GM12878 (cell line): ENCODE data around the gene PKHD1. TPM values are rescaled to one million over a fixed set of nuclear protein-coding genes. Genes with fewer than 3 reads are reported as not detected.

ENCODE experiments used
- ATAC-seq: fragments of 200-7000 bp; cut with Tn5 transposase; 3 replicates; pipeline ENCODE4 v1.9.1; 2020; ENCODE audit warnings: mild to moderate bottlenecking, moderate library complexity
- BruUV-seq: library from RNA; stranded (reverse); fragments of 400-500 nt; replicated peaks from 2 replicates; lab custom pipeline; 2021; lab: Mats Ljungman, UMichigan
- CTCF ChIA-PET: fragments of 300-600 bp; sonication (Branson Sonifier 250); formaldehyde crosslinking; extraction: SDS; loops from one replicate; lab custom pipeline; 2021; ENCODE audit warnings: inconsistent platforms; lab: Yijun Ruan, JAX
- POLR2A ChIA-PET: fragments of 350-600 bp; formaldehyde crosslinking; extraction: SDS; loops from one replicate; lab custom pipeline; 2021; ENCODE audit warnings: inconsistent platforms; lab: Charles Lee
- RAD21 ChIA-PET: fragments of 300-600 bp; sonication (Branson Sonifier 250); formaldehyde crosslinking; loops from one replicate; lab custom pipeline; 2023; ENCODE audit warnings: antibody characterized with exemption; ENCODE audit not compliant: unreplicated experiment; lab: Charles Lee
- SMC1A ChIA-PET: fragments of 300-600 bp; sonication (Branson Sonifier 250); formaldehyde crosslinking; loops from one replicate; lab custom pipeline; 2023; ENCODE audit not compliant: unreplicated experiment, uncharacterized antibody; lab: Charles Lee
- DNase-seq: peaks from one replicate; pipeline ENCODE4 v3.0.0-alpha.2; 2011; ENCODE audit warnings: low read depth, low spot score
- FAIRE-seq: peaks from 3 replicates; lab custom pipeline; 2011; peaks lifted over from hg19 to GRCh38; lab: Jason Lieb, UNC
- H2AFZ ChIP-seq: 2 replicates; pipeline ENCODE4 v1.6.0; 2011; ENCODE audit warnings: low read depth, low read length, control low read depth; ENCODE audit not compliant: control insufficient read depth
- H3K27ac ChIP-seq: 2 replicates; pipeline ENCODE4 v1.5.1; 2011; ENCODE audit warnings: control low read depth; ENCODE audit not compliant: control insufficient read depth, insufficient read depth
- H3K27me3 ChIP-seq, 2 experiments: replicated peaks in 1 of 2; 2 replicates each; pipeline versions ENCODE4 v1.6.0 to v1.6.1; 2011; ENCODE audit warnings: low read length in 1 of 2; ENCODE audit not compliant: control insufficient read depth in 2 of 2, insufficient read depth in 2 of 2
- H3K36me3 ChIP-seq, 2 experiments: 2 replicates each; pipeline ENCODE4 v1.5.1; 2011; ENCODE audit warnings: low read length in 1 of 2; ENCODE audit not compliant: control insufficient read depth in 2 of 2, insufficient read depth in 2 of 2
- H3K4me1 ChIP-seq: 2 replicates; pipeline ENCODE4 v1.6.1; 2011; ENCODE audit warnings: mild to moderate bottlenecking, low read length, moderate library complexity, mixed read lengths; ENCODE audit not compliant: control insufficient read depth, insufficient read depth
- H3K4me2 ChIP-seq: 2 replicates; pipeline ENCODE4 v1.6.0; 2011; ENCODE audit warnings: control low read depth; ENCODE audit not compliant: control insufficient read depth, insufficient read depth
- H3K4me3 ChIP-seq: fragments of 200-600 bp; sonication (generic); 2 replicates; pipeline ENCODE4 v1.5.1; 2016
- H3K79me2 ChIP-seq: 2 replicates; pipeline ENCODE4 v1.6.0; 2011; ENCODE audit warnings: low read length; ENCODE audit not compliant: control insufficient read depth, insufficient read depth
- H3K9ac ChIP-seq: 2 replicates; pipeline ENCODE4 v1.8.0; 2011; ENCODE audit warnings: low read length, control low read depth, mixed read lengths; ENCODE audit not compliant: control insufficient read depth, insufficient read depth
- H3K9me3 ChIP-seq: replicated peaks from 3 replicates; pipeline ENCODE4 v1.5.1; 2011; ENCODE audit warnings: mild to moderate bottlenecking, low read length; ENCODE audit not compliant: control insufficient read depth, insufficient read depth
- H4K20me1 ChIP-seq: 2 replicates; pipeline ENCODE4 v1.6.0; 2011; ENCODE audit not compliant: control insufficient read depth, insufficient read depth
- ATF3 ChIP-seq: IDR thresholded peaks from 2 replicates; pipeline ENCODE4 v1.6.1; 2011; ENCODE audit warnings: low read depth, mild to moderate bottlenecking, low read length, moderate library complexity, borderline replicate concordance; ENCODE audit errors: extremely low read depth
- CBX5 ChIP-seq: sonication (generic); IDR thresholded peaks from 2 replicates; pipeline ENCODE4 v1.6.1; 2016; ENCODE audit warnings: low read depth, moderate library complexity, mild to moderate bottlenecking, inconsistent platforms
- CEBPZ ChIP-seq: fragments of 150-350 bp; IDR thresholded peaks from 2 replicates; pipeline ENCODE4 v1.6.1; 2016; ENCODE audit warnings: low read depth, low read length
- FOS ChIP-seq: IDR thresholded peaks from 3 replicates; pipeline ENCODE4 v1.6.1; 2011; ENCODE audit warnings: borderline replicate concordance; ENCODE audit not compliant: insufficient read length; ENCODE audit errors: extremely low read depth
- FOXK2 ChIP-seq: fragments of 450-650 bp; IDR thresholded peaks from 2 replicates; pipeline ENCODE4 v1.6.1; 2017; ENCODE audit warnings: mild to moderate bottlenecking, moderate library complexity
- HDGF ChIP-seq: fragments of 450-650 bp; IDR thresholded peaks from 2 replicates; pipeline ENCODE4 v1.6.1; 2016; ENCODE audit warnings: antibody characterized with exemption
- JUNB ChIP-seq: IDR thresholded peaks from 2 replicates; pipeline ENCODE4 v1.6.1; 2016; ENCODE audit warnings: antibody characterized with exemption, mild to moderate bottlenecking
- NKRF ChIP-seq: fragments of 450-650 bp; conservative IDR thresholded peaks from 2 replicates; pipeline ENCODE4 v1.6.1; 2017; ENCODE audit warnings: mild to moderate bottlenecking, moderate library complexity
- PBX3 ChIP-seq: IDR thresholded peaks from 2 replicates; pipeline ENCODE4 v1.6.1; 2011; ENCODE audit warnings: mild to moderate bottlenecking, low read depth, low read length, moderate library complexity; ENCODE audit not compliant: insufficient replicate concordance
- SIX5 ChIP-seq: IDR thresholded peaks from 2 replicates; pipeline ENCODE4 v1.6.1; 2011; ENCODE audit warnings: mild to moderate bottlenecking, low read depth, low read length, moderate library complexity; ENCODE audit not compliant: severe bottlenecking
- SRF ChIP-seq, 2 experiments: IDR thresholded peaks; 2 replicates each; pipeline ENCODE4 v1.6.1; 2011; ENCODE audit warnings: low read depth in 2 of 2, low read length in 2 of 2, mild to moderate bottlenecking in 1 of 2, moderate library complexity in 1 of 2
- STAT3 ChIP-seq: IDR thresholded peaks from 2 replicates; pipeline ENCODE4 v1.6.1; 2011; ENCODE audit warnings: low read depth, low read length, improper control_type of control experiment
- ZBTB33 ChIP-seq: fragments of 450-650 bp; IDR thresholded peaks from 2 replicates; pipeline ENCODE4 v1.6.1; 2017; ENCODE audit warnings: mild to moderate bottlenecking
- ZNF24 ChIP-seq: fragments of 450-650 bp; IDR thresholded peaks from 2 replicates; pipeline ENCODE4 v1.6.1; 2017; ENCODE audit warnings: antibody characterized with exemption, mild to moderate bottlenecking
- WGBS: methylation state at CpG from one replicate; pipeline ENCODE4 v1.1.6; 2016; ENCODE audit warnings: low lambda C conversion rate; ENCODE audit not compliant: insufficient replicate concordance, insufficient coverage; ENCODE audit errors: missing lambda C conversion rate; 5-methylcytosine and 5-hydroxymethylcytosine counted together
- in situ Hi-C: fragments of 300-500 bp; cut with MboI; formaldehyde crosslinking; loops from 9 replicates; pipeline ENCODE4 v1.14.3; 2018; ENCODE audit warnings: mixed read lengths
- intact Hi-C: fragments of 100-400 bp; cut with micrococcal nuclease; formaldehyde crosslinking; loops from one replicate; pipeline ENCODE4 v1.14.2; 2022; ENCODE audit not compliant: unreplicated experiment
- polyA plus RNA-seq, 11 experiments: library from polyadenylated mRNA; depleted of rRNA in 4 of 11; unstranded in 6 of 11; stranded (reverse) in 5 of 11; fragments of >200 nt; fragmentation: Nextera tagmentation in 4 of 11; fragmentation: Illumina TruSeq in 1 of 11; extraction: Ambion mirVana in 4 of 11; extraction: Trizol in 1 of 11; gene quantifications; 1 replicate in 1 of 11; 2 replicates in 10 of 11; pipeline versions ENCODE4 v1.2.1 to v1.2.3, GENCODE V29; 2011 to 2016; ENCODE audit warnings: inconsistent platforms in 2 of 11, missing spikeins in 2 of 11, low read depth in 1 of 11
- total RNA-seq, 4 experiments: library from RNA; depleted of rRNA in 3 of 4; stranded (reverse); fragments of >200 nt in 3 of 4; fragmentation: Illumina TruSeq in 1 of 4; extraction: Trizol in 1 of 4; gene quantifications; 2 replicates each; pipeline versions ENCODE4 v1.2.1 to v1.2.3, GENCODE V29; 2013 to 2021

Gene PKHD1
- total and polyA plus RNA-seq, 10 of the 15 experiments (the other 5 are each of a cell fraction or from before 2014, with no cell fraction given): under 0.01 to 0.90 (median 0.02) TPM; not detected in 1

GRCh38 chr6:52046456-52046855 lies 41.0 kb downstream of the PKHD1 start (continued):
- no peak for TF ChIP-seq CEBPZ

- Histone ChIP-seq H3K4me1 (no peaks in the 10 kb centered on the region), H3K36me3 (no peaks in the 10 kb centered on the region), H3K4me2 (no peak overlapping the region; the same call in 1 of the 2 replicates), H3K27ac (no peak overlapping the region), H4K20me1 (no peaks in the 10 kb centered on the region), H2AFZ (no peak overlapping the region), H3K9me3 (no peaks in the 10 kb centered on the region), H3K79me2 (no peaks in the 10 kb centered on the region), H3K9ac (no peak overlapping the region), H3K4me3 (no peak overlapping the region), H3K27me3 (peaks cover 0 to 3% of the 10 kb centered on the region in 2 experiments; a peak in 1 of 4 replicates)
- POLR2A ChIA-PET: no interaction called here
- in situ Hi-C loops: no loop called here
- BruUV-seq: no TSS peak
- WGBS: 44% methylated on average over 1 of the region's 1 CpG
- SMC1A ChIA-PET: interaction anchor here (1.0 to 1.1 kb wide), 2 partner anchors 24 to 85 kb away, joined by 3 read pairs; no protein-coding TSS in a partner anchor
- ATAC-seq (no peak), FAIRE-seq (no peak), DNase-seq (no peak)
- intact Hi-C loops: no loop called here
- RAD21 ChIA-PET: no interaction called here
- CTCF ChIA-PET: no interaction called here
- TF ChIP-seq STAT3 (no peak), ATF3 (no peak), ZBTB33 (no peak), NKRF (no peak), JUNB (no peak), SRF (IDR thresholded peaks at IDR 0.05; ENCODE audit: low read depth in 2 of 2, low read length in 2 of 2) (no peak), SIX5 (no peak), HDGF (no peak), PBX3 (no peak), ZNF24 (no peak), CBX5 (no peak), FOS (no peak), FOXK2 (no peak)
Measured at GRCh38 chr6:52045481-52045880, 41.9 kb downstream of the PKHD1 start.
